Omental fat pad (tissue), 4 donors: Measurements from ENCODE around the gene TTC7B. TPM values are rescaled to one million over a fixed set of nuclear protein-coding genes. Genes with fewer than 3 reads are reported as not detected.

Experiments
- ATAC-seq: fragments of 150-250 bp; one replicate; pipeline ENCODE4 v1.9.1; 2016; ENCODE audit warnings: mild to moderate bottlenecking, moderate library complexity; ENCODE audit not compliant: low FRiP score
- DNase-seq: peaks from one replicate; pipeline ENCODE4 v3.0.0-alpha.2; 2019; ENCODE audit warnings: low spot score
- CTCF ChIP-seq, 3 donors: fragments of 450-650 bp; IDR thresholded peaks; one replicate each; pipeline ENCODE4 v1.5.1; 2016 to 2017; ENCODE audit warnings: antibody characterized with exemption in 3 of 3, mild to moderate bottlenecking in 3 of 3, moderate library complexity in 2 of 3
- total RNA-seq, 4 donors: library from RNA; depleted of rRNA; stranded (reverse); fragments of >200 nt; gene quantifications; one replicate each; pipeline ENCODE4 v1.1.0, GENCODE V29; 2016

The TTC7B gene
- total RNA-seq, 4 donors from 2014 or later = 31.9 to 56.3 (median 38.4) TPM

- no peak for ATAC-seq
These were observed 328.0 kb downstream of the TTC7B start for GRCh38 chr14:90488256-90488655.

GRCh38 chr14:90487462-90487861, 328.8 kb downstream of the TTC7B start:
- TF ChIP-seq CTCF (IDR thresholded peaks at IDR 0.05) = no peak
- DNase-seq (no peak), ATAC-seq (no peak)

More at GRCh38 chr14:90488256-90488655, 328.0 kb downstream of the TTC7B start:
- no peak for DNase-seq
- TF ChIP-seq CTCF (IDR thresholded peaks at IDR 0.05) = no peak

DNA sequence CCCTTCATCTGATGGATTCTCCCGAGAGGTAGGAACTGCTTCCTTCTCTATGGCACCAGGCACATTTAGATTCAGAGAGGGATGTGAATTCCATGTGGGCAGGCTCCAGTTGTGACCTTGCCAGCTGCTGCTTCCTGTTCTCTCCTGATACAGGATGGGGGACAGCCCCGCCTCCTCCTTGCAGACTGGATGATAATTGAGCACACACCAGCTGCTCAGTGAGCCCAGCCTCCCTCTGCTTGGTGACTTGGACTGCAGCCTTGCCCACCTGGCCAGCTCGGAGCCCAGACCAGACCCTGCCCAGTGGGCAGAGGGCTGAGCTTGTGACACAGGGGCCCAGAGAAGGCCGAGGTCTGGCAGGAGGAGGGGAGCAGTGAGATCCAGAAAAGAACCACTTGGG, 329.2 kb downstream of the TTC7B start:
- DNase-seq (no peak), ATAC-seq (no peak)

DNA sequence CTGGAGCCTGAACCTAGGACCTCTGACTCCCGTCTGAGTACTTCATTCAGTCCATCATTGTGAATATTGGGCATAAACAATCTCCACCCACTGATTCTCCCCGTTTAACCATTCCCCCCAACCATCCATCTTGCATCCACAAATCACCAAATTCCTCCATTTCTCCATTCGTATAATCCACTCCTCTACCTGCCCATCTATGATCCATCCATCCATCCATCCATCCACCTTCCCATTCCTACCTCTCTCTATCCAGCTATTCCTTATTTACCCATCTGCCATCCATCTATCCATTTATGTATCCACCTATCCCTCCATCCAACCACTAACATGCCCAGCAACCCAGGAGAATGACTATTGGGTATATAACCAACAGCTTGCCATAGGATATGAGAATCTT, 331.9 kb downstream of the TTC7B start:
- TF ChIP-seq CTCF (IDR thresholded peaks at IDR 0.05) = no peak
- ATAC-seq (no peak), DNase-seq (no peak)

More for the DNA sequence above, 329.2 kb downstream of the TTC7B start:
- no peak for TF ChIP-seq CTCF (IDR thresholded peaks at IDR 0.05)

- no peak for ATAC-seq
These were observed 332.7 kb downstream of the TTC7B start for GRCh38 chr14:90483571-90483974.

DNA sequence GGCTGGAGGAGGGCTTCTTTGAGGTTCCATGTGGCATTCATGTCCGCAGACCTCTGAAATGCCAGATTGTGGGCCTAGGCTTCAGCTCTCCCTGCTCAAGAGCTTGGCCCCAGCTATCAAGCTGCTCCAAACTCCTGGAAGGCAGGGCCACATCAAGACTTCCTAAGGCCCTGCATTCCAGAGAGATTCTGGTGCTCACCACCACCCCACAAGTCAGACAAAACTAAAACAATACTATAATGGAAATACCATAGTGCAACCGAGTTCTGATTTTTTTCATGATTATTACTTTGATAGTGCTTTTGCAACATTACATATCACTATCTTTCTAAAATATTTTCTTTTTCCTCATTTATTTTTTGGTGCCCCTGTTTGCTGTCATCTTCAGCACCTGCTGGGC, 333.1 kb downstream of the TTC7B start:
- TF ChIP-seq CTCF (IDR thresholded peaks at IDR 0.05) = no peak
- DNase-seq (no peak), ATAC-seq (no peak)

More at GRCh38 chr14:90483571-90483974, 332.7 kb downstream of the TTC7B start:
- no peak for TF ChIP-seq CTCF (IDR thresholded peaks at IDR 0.05)
- no peak for DNase-seq

GRCh38 chr14:90475298-90475697, 340.9 kb downstream of the TTC7B start:
- DNase-seq (no peak), ATAC-seq (no peak)
- no peak for TF ChIP-seq CTCF (IDR thresholded peaks at IDR 0.05)

Other genes with a start within 250 kb of the TTC7B start
- gene RPS6KA5, start 244.2 kb upstream of the TTC7B start, total RNA-seq = 1 to 10 TPM; 1.8 to 4.9 (median 3.2) TPM